NAMALWA (cell line): ENCODE results near the gene CPNE5.
A peak's percentile ranks its signal among the peaks of the same experiment; 100 is the strongest.

ENCODE experiments used
- DNase-seq: peaks from one replicate; pipeline ENCODE4 v3.0.0-alpha.2; 2015; ENCODE audit warnings: low spot score

Gene CPNE5

GRCh38 chr6:36743538-36744303 is 95.5 kb downstream of the CPNE5 start:
- no peak for DNase-seq

- DNase-seq, result no peak
These were observed 96.2 kb downstream of the CPNE5 start for GRCh38 chr6:36743032-36743431.

- no peak for DNase-seq
These were observed 97.1 kb downstream of the CPNE5 start for GRCh38 chr6:36742146-36742545.

- DNase-seq, result no peak
These were observed 98.4 kb downstream of the CPNE5 start for GRCh38 chr6:36740818-36741179.

GRCh38 chr6:36739947-36740817 is 99.1 kb downstream of the CPNE5 start:
- DNase-seq, result no peak

GRCh38 chr6:36738108-36738507 is 101.1 kb downstream of the CPNE5 start:
- no peak for DNase-seq

DNA sequence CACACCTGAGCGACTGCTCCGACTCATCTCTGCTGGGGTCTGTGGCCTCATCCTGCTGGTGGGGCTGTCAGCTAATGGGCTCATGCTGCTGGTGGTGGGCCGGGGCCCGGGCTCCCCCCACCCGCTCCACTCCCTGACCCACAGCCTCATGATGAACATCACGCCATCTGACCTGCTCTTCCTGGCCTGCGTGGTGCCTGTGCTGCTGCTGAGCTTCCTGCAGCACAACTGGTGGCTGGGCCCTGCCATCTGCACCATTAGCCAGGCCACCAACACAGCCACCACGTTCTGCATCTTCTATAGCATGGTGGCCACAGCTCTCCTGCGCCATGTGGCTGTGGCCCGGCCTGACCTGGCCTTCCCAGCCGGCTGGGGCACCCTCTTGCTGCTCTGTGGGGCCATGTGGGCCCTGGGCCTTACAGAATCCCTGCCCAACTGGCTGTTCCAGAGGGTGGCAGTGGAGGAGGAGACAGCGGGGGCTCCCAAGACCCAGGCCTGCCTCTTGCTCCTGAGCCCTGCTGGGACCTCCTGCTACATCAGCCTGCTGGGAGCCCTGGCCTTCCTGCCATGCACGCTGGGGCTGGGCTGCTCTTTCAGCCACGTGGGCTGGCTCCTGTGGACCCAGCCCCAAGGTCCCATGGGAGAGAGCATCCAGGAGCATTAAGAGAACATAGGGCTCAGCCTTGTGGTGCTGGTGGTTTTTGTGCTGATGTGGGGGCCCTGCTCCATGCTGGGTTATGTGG is 102.0 kb downstream of the CPNE5 start:
- no peak for DNase-seq

DNA sequence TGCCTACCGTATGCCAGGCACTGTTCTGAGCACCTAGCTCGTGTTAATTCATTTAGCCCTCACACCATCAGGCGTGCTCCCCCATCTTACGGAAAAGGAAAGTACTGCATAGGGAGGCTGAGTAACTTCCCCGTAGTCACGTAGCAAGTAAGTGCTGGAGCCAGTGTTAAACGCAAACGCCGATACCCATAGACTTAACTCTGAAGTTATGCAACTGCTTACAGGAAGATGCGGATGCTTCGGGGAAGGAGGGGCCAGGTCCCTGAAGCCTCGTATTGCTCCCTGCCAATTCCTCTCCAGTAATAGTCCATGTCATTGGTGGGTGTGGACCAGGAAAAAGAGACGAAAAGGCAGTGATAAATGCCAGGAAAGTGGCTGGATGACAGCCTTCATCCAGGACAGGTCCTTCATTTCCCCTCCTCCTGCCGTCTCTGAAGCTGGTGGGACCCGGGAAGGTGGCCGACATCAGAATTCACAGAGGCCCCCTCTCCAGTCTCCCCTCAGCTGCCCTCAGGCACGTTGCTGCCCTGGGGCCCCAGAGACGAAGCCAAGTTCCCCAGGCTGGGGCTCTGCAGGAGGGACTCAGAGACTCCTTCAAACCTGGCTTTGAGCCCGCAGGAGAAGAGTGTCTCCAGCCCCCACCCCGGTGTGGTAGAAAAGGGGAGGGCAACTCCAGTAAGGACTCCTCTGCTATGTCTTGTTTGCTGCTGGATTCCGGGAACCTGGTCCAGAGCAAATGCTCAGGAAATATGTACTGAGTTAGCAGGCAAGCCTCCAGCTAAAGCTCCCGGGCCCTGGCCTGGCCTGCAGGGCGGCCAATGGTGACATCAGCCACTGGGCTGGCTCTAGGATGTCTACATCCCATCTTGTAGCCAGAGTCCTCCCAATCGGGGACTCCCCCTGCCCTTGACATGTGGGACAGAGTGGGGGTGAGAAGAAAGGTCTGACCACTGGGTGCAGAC is 103.9 kb downstream of the CPNE5 start:
- DNase-seq, result no peak

- DNase-seq, result no peak
These were observed 104.7 kb downstream of the CPNE5 start for GRCh38 chr6:36734486-36735060.

DNA sequence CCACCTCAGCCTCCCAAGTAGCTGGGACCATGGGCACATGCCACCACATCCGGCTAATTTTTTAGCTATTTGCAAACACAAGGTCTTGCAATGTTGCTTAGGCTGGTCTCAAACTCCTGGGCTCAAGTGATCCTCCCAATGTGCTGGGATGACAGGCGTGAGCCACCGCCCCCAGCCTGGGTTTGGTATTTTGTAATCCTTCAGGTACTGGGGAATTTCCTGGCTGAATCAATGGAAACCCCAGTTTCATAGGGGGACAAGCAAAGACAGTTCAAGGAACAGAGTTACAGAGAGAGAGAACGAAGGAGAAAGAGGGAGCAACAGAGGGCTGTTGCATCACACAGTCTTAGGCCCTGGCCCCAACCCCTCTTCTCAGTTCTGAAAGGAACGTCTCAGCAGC is 105.9 kb downstream of the CPNE5 start:
- no peak for DNase-seq

DNA sequence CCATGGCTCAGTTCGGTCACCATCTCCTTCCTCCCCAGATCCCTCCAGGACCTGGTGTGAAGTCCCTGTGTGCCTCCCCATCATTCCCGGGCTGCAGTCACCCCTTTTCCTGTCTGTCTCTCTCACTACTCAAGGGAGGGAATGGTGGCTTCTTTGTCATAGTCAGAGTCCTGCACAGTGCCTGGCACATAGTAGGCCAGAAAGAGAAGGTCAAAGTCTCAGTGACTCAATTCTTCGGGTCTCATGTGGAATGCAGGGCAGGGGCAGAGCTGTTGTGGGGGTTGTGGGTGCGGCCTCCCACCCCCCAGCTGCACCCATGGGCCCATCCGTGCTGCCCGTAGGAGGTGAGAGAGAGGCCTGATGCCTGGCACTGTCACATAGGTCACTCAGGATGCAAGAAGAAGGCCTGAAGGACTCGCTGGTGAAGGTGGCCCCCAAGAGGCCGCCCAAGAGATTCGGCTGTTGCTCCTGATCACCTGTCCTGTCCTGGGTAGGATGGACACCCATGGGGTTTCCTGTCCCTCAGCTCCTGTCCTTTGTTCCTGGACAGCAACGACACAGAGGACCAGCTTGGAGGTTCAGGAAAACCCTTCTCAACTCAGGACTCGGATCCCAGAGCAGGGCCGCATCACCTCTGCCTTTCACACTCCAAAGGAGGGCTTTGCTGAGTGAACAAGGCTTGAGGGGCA is 107.5 kb downstream of the CPNE5 start:
- DNase-seq, result no peak

DNA sequence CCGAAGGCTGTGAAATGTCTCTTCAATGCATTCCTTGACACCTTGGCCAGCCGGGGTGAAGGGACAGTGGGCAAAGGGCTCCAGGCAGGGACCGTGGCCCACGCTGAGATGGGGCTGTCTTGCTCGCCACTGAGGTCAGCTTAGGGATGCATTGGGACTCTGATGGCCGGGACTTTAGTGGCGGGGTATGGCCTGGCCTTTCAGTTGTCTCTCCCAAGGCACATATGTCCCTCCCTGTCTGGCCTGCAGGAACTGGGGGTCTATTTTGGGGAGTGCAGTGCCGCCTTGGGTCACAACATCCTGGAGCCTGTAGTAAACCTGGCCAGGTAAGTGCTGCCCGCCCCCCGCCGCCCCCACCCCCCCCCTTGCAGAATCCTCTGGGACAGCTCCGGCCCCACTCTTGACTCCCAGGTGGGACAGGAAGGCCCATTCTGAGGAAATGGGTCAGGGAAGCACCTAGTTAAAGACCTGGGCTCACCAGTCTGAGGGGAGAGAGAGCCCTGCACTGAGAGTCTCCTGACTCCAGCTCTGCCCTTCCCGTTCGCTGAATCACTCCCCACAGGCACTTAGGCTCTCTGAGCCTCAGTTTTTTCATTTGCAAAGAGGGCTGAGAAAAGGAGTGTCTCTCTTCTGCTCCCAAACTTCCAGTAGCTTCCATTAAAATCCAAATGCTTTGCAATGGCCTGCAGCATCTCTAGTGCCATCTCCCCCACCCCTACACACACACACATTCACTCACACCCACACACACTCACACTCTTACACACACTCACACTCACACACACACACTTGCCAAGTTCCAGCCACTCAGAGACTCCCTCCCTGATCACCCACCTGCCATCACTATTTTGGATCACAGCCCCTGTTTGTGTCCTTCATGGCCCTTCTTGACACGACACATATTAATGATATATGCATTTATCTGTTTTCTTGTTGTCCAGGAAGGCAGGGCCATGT is 108.5 kb downstream of the CPNE5 start:
- no peak for DNase-seq

DNA sequence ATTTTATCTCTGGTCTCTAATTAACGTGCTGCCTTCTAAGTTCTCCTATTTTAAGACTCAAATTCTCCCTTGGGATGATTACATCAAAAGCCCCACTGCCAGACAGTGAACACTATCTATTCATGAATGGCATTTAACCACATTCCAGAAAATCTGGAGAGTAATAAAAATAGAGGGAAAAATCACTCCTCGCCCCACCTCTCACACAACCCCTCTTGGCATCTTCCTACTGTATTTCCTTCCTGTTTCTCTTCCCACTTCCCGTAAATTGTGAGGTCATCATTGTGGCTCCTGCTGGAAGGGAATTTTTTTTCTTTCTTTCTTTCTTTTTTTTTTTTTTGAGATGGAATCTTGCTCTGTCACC is 110.1 kb downstream of the CPNE5 start:
- no peak for DNase-seq

DNA sequence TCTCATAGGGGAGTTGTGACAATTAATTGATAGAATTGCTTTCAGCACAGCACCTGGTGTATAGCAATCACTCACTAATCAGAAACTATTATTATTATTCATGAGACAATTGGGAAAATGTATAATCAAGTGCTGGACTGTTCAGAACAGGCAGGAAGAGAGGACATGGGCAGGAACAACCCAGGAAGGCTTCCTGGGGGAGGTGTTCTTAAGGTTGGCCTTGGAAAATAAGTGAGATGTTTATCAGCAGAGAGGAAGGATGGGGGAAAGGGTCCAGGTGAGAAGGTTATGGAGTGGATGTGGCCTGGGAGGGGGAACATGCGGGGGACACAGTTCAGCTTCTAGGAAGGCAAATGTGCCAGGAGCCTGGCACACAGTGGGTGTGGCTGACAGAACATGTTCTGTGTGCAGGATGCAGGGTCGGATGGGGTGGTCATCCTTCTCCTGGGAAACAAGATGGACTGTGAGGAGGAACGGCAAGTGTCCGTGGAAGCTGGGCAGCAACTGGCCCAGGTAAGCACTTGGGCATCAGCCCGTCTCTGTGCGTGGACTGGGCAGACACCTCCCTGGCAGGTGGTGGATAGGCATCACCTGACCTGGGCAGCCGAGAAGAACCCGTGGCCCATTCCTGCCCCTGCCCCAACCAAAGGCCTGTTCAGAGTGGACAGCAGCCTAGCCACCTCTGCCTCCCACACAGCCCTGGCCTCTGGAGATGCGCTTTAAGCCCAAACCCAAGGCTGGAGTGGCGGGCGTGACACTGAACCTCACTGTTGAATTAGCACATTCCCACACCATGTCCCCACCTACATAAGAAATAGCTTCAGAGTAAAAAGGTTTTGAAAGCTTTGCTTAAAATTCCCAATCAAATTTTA is 110.7 kb downstream of the CPNE5 start:
- no peak for DNase-seq

DNA sequence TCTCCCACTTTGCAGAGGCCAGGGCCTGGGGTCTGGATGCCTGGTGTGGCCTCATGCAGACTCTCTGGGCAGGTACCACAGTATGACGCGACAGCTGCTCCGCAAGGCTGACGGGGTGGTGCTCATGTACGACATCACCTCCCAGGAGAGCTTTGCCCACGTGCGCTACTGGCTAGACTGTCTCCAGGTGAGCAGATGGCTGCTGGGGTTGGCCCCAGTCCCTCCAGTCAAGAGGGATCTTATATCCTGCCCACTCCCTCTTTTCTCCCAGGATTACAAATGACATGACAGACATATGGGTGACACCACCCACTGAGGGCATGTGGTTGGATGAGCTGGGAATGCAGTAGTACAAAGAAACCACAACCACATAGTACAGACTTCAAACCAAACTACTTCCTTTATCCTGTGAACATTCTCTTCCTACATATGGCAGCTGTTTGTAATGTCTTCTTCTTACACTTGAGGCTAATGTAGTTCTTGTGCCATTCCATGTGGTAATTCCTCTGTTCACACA is 111.7 kb downstream of the CPNE5 start:
- DNase-seq, result no peak

- DNase-seq, result no peak
These were observed 113.7 kb downstream of the CPNE5 start for GRCh38 chr6:36725581-36725980.

DNA sequence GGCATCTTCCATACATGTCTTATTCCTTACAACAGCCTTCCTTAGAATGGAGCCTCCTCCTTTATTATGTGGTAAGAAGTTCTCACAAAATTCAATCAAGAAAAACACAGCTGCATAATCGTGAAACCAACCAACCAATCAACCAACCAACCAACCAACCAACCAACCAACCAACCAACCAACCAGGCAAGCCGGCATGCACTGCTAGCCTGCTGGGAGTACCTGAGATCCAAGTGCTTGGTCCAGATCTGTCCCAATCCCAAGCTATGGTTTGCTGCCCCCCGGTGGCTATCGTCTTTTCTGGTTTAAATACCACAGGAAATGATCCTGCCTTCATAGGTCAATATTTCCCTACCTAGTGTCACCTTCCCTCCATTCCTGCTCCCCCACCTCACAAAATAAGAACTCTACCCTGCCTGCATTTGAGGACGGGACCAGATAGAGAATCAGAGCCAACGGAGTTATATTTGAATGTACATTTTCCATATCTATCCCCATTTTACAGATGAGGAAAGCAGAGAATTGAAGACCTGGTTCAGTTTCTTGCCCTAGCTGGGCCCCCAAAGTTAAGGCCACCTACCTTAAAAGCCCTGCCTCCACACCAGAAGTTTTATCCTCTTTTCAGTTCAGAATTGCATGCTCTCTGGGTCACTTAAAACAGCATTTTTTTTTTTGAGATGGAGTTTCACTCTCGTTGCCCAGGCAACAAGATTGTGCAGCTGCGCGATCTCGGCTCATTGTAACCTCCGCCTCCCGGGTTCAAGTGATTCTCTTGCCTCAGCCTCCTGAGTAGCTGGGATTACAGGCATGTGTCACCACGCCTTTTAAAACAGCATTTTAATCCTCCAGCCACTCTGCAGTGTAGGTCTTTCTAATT is 114.5 kb downstream of the CPNE5 start:
- peak; percentile 62 for DNase-seq
